HG03575 (cell line): ENCODE measurements around the gene POMZP3.
"Not testable (repeated sequence)": the region's sequence is repeated elsewhere in the genome, so short reads cannot be mapped to it uniquely, and the experiment has no call there.

Experiments used
- ATAC-seq: cut with Tn5 transposase; IDR thresholded peaks from one replicate; pipeline ENCODE4 v1.9.1; 2021; ENCODE audit not compliant: unreplicated experiment, insufficient number of reproducible peaks, low FRiP score; ENCODE audit errors: extremely low read depth

POMZP3 gene

DNA sequence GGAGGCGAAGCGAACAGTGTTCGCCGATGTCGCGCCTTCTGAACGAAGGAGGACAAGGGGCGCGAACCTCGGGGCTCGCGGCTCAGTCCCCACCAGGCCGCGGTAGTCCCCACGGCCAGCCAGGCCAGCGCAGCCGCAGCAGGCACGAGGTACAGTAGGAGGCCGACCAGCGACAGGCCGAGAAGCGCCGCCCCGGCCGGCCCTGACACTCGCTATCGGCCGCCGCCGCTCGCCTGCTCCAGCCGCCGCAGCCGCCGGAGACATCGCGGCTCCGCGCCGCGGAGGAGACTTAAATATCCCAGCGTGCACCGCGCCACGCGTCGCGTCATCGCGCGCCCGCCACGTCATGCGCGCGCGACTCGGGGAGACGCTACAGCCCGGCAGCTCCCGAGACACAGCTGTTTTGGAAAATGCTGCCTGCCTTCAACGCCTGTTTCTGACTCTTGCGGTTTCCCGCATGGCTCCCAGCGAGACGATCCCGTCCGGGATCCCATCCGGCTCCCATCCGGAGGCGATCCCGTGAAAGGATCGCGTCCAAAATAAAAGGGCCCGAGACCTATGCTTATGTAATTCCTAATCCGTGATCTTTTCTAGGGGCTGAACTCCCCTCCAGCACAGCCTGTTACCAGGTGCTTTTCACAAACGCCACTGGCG is at the start of gene POMZP3:
Gene POMZP3, minus strand, starts transcription at position 291 of the 654 bp plus-strand sequence. CDS start 1,215 bp downstream, outside the sequence.
- not testable (repeated sequence) for ATAC-seq

DNA sequence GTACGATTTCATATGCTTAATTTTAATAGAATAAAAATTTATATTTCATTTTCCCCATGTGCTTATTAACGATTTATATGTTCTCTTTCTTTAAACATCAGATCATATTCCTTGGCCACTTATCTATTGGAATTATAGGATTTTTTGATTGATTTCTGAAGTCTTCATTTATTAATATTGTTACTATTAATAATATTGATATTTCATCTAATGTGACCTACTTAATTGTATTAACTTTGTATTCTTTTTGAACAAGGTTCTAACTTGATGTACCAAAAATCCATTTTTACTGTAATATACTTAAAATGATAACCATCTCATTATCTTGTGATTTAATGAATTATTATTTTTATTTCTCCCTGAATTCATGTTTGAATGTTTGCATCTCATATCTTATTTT is 48.7 kb upstream of the POMZP3 start:
- not testable (repeated sequence) for ATAC-seq

DNA sequence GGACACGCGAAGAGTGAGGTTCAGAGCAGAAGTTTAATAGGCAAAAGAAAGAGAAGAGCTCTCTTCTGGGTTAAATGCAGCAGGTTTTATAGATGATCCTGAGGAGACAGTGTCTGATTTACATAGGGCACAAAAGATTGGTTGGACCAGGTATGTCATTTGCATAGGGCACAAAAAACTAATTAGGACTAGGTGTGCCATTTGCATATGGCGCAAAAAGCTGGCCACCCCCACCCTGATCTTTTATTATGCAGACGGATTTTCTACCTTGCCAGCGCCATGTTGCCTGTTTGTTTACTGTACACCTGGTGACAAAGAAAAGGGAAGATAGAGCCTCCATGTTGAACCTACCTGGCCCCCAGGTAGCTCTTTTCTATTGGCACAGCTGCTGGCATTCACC is 46.3 kb upstream of the POMZP3 start:
- not testable (repeated sequence) for ATAC-seq

DNA sequence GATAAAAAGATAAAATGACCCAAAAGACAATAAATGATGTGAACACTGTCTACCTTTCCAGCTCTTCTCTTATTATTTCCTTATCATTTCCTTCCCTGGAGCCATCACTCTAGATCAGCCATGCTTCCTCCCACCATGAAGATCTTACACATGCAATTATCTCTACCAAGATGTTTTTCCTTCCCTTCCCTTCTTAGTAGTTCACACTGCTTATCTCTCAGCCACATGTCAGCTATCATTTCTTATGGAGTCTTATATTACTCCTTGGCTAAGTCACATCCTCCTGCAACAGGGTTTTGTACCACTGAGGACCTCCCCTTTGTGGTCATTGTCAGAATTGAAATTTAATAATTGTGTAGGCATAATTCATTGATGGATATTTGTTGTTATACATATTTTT is 32.1 kb upstream of the POMZP3 start:
- not testable (repeated sequence) for ATAC-seq

DNA sequence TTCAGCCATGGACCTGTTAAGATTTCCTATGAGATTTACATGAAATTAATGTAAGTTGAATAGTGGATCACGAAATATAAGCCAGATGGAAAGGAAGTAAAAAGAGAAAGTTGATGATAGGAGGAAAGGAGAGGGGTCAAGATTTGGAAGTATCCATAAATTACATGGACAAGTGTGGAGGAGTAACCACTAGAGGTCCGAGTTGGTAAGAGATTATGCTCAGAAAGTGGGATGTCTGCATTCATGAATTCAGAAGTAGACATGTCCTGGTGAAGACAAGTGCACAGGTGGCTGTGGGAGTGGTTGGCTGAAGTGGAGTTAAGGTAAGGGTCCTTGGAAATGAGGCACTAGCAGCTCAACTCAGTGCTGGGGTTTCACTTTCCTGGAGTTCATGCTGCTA is 29.3 kb upstream of the POMZP3 start:
- not testable (repeated sequence) for ATAC-seq

DNA sequence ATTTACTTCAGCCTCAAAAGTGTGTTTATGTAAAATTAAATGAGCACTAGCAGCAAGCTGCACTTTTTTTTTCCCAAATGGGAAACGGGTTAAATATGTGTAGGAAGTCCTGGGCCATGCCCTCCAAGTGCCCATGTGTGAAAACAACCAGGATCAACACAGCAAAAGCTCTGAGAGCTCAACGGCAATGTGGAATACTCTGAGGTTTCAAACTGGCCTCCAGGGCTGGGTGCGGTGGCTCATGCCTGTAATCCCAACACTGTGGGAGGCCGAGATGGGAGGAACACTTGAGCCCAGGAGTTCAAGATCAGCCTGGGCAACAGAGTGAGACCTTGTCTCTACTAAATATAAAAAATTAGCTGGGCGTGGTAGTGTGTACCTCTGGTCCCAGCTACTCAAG is 15.5 kb upstream of the POMZP3 start:
- not testable (repeated sequence) for ATAC-seq

DNA sequence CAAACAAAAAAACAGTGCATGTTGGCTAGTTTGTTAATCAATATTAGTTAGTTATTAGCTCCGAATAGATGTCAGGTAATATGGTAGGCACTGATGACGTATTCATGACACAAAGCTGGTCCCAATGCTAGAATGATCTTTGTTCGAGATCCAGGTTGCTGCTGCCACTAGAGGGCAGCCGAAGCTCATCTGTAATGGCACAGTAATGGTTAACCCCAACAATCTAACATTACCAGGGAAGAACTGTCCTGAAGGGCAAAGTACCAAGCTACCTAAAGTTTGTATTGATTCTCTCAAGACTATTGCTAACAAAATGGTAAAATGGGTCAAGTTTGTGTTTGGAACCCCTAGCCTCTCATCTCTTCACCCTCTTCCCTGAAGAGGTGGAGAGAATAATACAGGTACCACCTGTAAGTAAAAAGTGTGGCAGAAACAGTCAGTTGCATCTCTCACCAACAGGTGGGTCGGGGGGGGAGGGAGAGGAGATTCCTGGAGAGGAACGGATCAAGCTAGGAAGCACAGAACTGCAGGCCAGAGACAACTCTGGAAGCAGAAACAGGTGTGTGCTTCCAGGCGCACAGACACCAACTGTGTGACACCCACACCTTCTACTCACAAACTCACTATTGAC is 10.1 kb upstream of the POMZP3 start:
- ATAC-seq: peak; percentile 82

DNA sequence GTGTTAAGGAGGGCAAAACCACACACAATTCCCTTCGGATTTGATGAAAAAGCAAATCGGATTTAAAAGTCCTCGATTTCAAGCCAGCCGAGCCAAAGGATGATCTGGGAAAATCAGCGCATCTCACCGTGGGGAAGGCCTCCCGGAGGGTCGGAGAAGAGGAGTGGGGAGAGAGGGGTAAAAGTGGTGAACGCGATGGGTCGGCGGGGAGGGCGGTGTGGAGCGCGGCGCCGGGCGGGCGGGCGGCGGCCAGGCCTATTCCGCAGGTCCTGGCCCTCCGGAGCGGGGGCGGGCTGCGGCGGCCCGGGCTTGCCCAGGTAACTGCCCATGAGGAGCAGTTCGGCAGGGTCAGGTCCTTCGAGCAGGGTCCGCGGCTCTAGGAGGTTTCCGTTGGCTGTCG is 498 bp downstream of the POMZP3 start:
- not testable (repeated sequence) for ATAC-seq

DNA sequence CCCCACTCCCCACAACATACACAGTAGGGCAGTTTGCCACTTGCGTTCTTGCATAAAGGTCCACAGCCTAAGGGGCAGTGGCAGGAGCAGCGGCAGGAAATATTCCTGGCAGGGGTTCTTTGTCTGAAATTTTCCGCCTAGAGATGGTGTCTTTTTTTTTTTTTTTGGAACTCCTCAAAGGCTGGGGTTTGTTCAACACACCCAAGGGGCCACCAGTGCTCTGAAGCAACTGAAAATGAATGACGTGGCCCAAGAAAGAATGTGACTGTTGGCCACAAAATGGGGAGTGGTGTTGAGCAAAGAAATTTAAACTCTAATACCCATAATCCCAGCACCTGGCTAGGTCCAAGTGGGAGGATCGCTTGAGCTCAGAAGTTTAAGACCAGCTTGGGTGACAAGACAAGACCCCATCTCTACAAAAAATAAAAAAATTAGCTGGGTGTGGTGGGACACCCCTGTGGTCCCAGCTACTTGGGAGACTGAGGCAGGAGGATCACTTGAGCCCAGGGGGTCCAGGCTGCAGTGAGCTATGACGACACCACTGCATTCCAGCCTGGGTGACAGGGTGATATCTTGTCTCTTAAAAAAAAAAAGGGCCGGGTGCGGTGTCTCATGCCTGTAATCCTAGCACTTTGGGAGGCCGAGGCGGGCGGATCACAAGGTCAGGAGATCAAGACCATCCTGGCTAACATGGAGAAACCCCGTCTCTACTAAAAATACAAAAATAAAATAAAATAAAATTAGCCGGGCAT is 7.5 kb downstream of the POMZP3 start:
- ATAC-seq: not testable (repeated sequence)

DNA sequence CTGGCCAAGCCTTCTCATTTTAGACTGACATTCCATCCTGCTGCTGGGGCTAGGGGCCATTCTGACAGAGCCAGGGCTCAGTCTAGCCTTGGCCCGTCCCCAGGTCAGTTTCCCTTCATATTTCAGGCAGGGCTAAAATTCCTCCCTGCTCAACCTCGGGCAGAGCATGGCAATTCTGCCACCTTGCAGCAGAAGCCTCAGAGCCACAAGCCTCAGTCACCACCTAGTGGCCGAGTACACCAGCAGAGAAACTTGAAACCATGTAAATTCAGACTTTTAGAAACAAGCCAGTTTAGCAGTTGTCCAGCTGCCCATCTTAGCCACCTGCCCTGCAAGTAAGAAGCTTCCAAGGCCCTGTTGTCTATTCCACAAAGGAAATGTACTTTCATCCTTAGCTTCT is 13.3 kb downstream of the POMZP3 start:
- not testable (repeated sequence) for ATAC-seq

DNA sequence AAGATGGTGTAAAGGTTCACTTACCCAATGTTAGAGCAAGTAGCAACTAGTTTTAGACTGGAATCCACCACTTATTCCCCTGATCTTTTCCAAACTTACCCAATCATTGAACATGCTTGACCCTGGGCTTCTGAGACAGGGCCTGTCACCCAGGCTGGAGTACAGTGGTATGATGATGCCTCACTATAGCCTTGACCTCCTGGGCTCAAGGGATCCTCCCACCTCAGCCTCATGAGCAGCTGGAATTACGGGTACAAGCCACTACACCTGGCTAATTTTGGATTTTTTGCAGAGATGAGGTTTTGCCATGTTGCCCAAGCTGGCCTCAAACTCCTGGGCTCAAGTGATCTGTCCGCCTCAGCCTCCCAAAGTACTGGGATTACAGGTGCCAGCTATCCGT is 14.8 kb downstream of the POMZP3 start:
- ATAC-seq: not testable (repeated sequence)

DNA sequence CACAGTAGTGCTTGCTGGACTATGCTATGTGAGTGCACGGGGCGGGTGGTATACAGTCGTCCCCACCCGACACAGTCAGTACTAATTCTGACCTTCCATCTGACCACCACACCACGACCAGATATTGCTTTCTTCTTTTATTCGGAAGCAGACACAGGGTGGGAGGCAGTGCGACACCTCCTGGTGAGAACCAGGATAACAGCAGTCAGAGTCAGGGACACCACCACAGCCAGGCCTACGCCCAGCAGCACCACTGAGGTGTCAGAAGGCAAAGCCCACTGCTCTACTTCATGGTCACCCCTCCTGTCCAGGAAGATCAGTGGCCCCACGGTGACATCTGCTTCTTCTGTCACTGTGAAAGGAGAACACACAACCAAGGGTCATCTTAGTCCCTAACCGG is 17.2 kb downstream of the POMZP3 start:
- ATAC-seq: not testable (repeated sequence)

DNA sequence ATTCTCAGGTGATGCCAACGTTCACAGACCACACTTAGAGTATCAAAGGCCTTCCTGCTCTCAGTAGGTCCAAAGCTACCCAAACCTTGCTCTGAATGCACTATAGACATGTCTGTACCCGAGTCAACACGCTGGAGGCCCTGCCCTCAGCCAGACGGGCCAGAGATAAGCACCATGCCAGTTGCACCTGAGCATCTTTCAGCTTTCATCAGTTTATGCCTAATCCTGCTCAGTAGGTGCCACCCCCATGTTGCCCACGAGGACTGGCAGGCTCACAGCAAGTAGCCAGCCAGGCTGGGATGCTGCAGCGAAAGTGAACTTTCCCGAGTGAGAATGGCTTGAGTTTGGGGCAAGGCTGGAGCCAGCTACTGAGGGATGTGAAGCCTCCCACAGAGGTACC is 18.6 kb downstream of the POMZP3 start:
- ATAC-seq: not testable (repeated sequence)

DNA sequence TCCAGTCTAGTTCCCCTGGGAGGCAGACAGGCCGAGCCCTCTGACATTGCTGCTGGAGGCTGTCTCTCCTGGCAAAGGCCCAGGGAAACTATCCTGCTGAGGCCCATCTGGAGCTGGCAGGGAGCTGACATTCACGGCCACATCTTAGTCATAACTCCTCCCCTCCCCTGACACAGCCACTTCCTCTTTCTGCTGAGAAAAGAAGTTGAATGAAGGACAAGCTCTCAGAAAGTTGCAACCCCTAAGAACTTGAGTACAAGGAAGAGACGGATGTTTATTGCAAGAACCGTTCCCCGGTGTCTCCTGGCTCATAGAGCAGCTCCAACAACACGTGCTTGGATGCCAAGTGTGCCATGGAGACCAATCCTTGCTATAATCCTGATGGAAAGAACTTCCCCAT is 21.1 kb downstream of the POMZP3 start:
- peak; percentile 87 for ATAC-seq

DNA sequence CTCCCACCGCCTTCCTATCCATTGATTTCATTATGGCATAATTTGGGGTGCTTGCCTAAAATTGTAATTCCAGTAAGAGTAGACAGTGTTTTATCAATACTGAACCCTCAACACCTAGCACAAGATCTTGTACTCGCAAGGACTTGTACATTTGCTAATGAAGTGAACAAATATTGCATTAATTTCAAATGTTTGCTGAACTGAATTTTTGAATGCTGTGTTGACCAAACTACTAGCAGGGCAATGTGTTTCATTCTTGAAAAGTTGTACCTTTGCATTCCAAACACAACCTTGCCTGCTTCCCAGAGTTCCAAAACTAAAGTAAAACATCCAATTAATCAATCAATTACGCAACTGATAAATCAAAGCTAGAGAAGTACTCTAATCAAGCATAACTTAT is 26.4 kb downstream of the POMZP3 start:
- not testable (repeated sequence) for ATAC-seq

DNA sequence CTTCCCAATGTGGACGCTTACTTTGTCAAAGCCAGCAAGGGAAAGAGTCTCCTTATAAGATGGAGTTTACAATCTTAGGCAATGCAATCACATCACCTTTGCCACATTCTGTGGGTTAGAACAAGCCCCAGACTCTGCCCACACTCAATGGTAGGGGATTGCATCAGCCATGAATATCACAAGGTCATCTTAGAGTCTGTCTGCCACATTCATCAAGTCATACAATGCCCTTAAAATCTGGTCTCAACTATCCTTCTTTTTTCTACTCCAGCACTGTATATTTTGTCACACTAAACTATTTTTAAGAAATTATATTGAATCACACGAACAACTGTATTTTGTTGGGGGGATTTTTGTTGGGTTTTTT is 27.0 kb downstream of the POMZP3 start:
- ATAC-seq: not testable (repeated sequence)

DNA sequence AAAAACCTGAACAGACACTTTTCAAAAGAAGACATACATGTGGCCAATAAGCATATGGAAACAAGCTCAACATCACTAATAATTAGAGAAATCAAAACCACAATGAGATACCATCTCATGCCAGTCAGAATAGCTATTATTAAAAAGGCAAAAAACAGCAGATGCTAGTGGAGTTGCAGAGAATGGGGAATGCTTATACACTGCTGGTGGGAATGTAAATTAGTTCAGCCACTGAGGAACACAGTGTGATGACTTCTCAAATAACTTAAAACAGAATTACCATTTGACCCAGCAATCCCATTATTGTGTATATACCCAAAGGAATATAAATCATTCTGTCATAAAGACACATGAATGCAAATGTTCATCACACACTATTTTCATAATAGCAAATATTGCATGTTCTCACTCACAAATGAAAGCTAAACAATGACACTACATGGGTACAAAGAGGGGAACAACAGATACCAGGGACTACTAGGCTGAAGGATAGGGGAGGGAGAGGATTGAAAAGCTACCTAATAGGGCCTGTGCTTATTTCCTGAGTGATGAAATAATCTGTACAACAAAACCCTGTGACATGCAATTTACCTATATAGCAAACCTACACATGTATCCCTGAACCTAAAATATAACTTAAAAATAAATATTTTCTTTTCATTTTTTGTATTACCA is 28.4 kb downstream of the POMZP3 start:
- not testable (repeated sequence) for ATAC-seq

DNA sequence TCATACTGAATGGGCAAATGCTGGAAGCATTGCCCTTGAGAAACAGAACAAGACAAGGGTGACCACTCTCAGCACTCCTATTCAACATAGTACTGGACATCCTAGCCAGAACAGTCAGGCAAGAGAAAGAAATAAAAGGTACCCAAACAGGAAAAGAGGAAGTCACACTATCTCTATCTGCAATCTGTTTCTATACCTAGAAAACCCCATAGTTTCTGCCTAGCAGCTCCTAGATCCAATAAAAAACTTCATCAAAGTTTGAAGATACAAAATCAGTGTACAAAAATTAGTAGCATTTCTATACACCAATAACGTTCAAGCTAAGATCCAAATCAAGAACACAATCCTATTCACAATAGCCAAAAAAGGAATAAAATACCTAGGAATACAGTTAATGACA is 29.8 kb downstream of the POMZP3 start:
- not testable (repeated sequence) for ATAC-seq

DNA sequence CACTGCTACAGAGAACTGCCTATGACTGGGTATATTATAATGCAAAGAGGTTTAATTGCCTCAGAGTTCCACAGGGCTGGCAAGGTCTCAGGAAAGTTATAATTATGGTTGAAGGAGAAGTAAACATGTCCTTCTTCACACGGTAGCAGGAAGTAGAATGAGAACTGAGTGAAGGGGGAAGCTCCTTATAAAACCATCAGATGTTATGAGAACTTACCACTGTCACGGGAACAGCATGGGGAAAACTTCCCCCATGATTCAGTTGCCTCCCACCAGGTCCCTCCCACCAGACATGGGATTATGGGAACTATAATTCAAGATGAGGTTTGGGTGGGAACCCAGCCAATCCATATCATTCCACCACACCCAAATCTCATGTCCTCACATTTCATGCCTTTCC is 34.4 kb downstream of the POMZP3 start:
- ATAC-seq: not testable (repeated sequence)
